HG03432 (cell line): ENCODE data around the gene PLCH2.

ENCODE experiments used
- ATAC-seq: cut with Tn5 transposase; IDR thresholded peaks from one replicate; pipeline ENCODE4 v1.9.1; 2021; ENCODE audit warnings: mild to moderate bottlenecking, moderate library complexity; ENCODE audit not compliant: unreplicated experiment

PLCH2 gene

GRCh38 chr1:2474933-2475371 is 1.1 kb upstream of the PLCH2 start:
- no peak for ATAC-seq

- no peak for ATAC-seq
Measured at GRCh38 chr1:2475571-2475970, 518 bp upstream of the PLCH2 start.

GRCh38 chr1:2477309-2477708 is 1.2 kb downstream of the PLCH2 start:
- no peak for ATAC-seq

- no peak for ATAC-seq
Measured at GRCh38 chr1:2477791-2478499, 1.9 kb downstream of the PLCH2 start.

- ATAC-seq, result no peak
Measured at GRCh38 chr1:2479186-2479585, 3.1 kb downstream of the PLCH2 start.

- no peak for ATAC-seq
Measured at GRCh38 chr1:2479618-2480017, 3.5 kb downstream of the PLCH2 start.

GRCh38 chr1:2480236-2480985 is 4.3 kb downstream of the PLCH2 start:
- ATAC-seq, result no peak

- ATAC-seq, result no peak
Measured at GRCh38 chr1:2480986-2481364, 4.9 kb downstream of the PLCH2 start.

- ATAC-seq, result no peak
Measured at GRCh38 chr1:2481885-2482284, 5.8 kb downstream of the PLCH2 start.

GRCh38 chr1:2482588-2482987 is 6.5 kb downstream of the PLCH2 start:
- ATAC-seq, result no peak

GRCh38 chr1:2483026-2483425 is 6.9 kb downstream of the PLCH2 start:
- ATAC-seq, result no peak

GRCh38 chr1:2483970-2484369 is 7.9 kb downstream of the PLCH2 start:
- no peak for ATAC-seq

- ATAC-seq, result no peak
Measured at GRCh38 chr1:2486041-2486440, 10.0 kb downstream of the PLCH2 start.

- no peak for ATAC-seq
Measured at GRCh38 chr1:2486558-2486957, 10.5 kb downstream of the PLCH2 start.

- ATAC-seq, result no peak
Measured at GRCh38 chr1:2488688-2489087, 12.6 kb downstream of the PLCH2 start.

GRCh38 chr1:2489615-2490014 is 13.5 kb downstream of the PLCH2 start:
- no peak for ATAC-seq

- no peak for ATAC-seq
Measured at GRCh38 chr1:2492091-2492490, 16.0 kb downstream of the PLCH2 start.

GRCh38 chr1:2493218-2493617 is 17.1 kb downstream of the PLCH2 start:
- ATAC-seq, result no peak

- ATAC-seq, result no peak
Measured at GRCh38 chr1:2493691-2494322, 17.7 kb downstream of the PLCH2 start.

GRCh38 chr1:2494323-2494693 is 18.2 kb downstream of the PLCH2 start:
- ATAC-seq, result no peak

GRCh38 chr1:2495026-2495425 is 18.9 kb downstream of the PLCH2 start:
- ATAC-seq, result no peak

GRCh38 chr1:2495546-2495945 is 19.5 kb downstream of the PLCH2 start:
- no peak for ATAC-seq
